ENCODE data around the gene DHRS13.
"Not testable (repeated sequence)": the region's sequence is repeated elsewhere in the genome, so short reads cannot be mapped to it uniquely, and the experiment has no call there.

Gene DHRS13

GRCh38 chr17:28879886-28880571 is 22.9 kb downstream of the DHRS13 start:
- ATAC-seq (ENCODE audit: insufficient read depth, low read depth) = no peak
- TF ChIP-seq EZH2 (IDR thresholded peaks at IDR 0.05; ENCODE audit: borderline replicate concordance, low read depth, low read length, severe bottlenecking) = no peak
- no peak for TF ChIP-seq CTCF (IDR thresholded peaks at IDR 0.05; ENCODE audit: borderline replicate concordance, extremely low read depth, low read length, poor library complexity, severe bottlenecking)

GRCh38 chr17:28878981-28879380 is 23.9 kb downstream of the DHRS13 start:
- no peak overlapping the region for H3K4me2 ChIP-seq (ENCODE audit: insufficient read depth, low read length)
- H3K36me3 ChIP-seq (ENCODE audit: insufficient read depth, low read length) = peaks cover 19% of the 10 kb centered on the region
- H3K9ac ChIP-seq (ENCODE audit: low read depth, low read length) = no peak overlapping the region
- H3K27me3 ChIP-seq (ENCODE audit: insufficient read depth, low read length, poor library complexity) = no peaks in the 10 kb centered on the region
- DNase-seq (no peak), ATAC-seq (ENCODE audit: insufficient read depth, low read depth) (no peak)
- no peaks in the 10 kb centered on the region for H3K9me3 ChIP-seq (ENCODE audit: insufficient read depth, low read length, severe bottlenecking)
- H3K4me3 ChIP-seq (ENCODE audit: low read depth in 1 of 2, low read length in 2 of 2) = no peak overlapping the region
- no peak overlapping the region for H3K27ac ChIP-seq (ENCODE audit: low read length)
- H3K4me1 ChIP-seq (ENCODE audit: insufficient read depth, low read length) = no peaks in the 10 kb centered on the region
- no peaks in the 10 kb centered on the region for H3K79me2 ChIP-seq (ENCODE audit: insufficient read depth, low read length)
- no peak overlapping the region for H2AFZ ChIP-seq (ENCODE audit: low read depth, low read length)
- H4K20me1 ChIP-seq (ENCODE audit: insufficient read depth, low read length) = no peaks in the 10 kb centered on the region
- TF ChIP-seq CTCF (IDR thresholded peaks at IDR 0.05; ENCODE audit: borderline replicate concordance, extremely low read depth, low read length, poor library complexity, severe bottlenecking) (peak; percentile 45), EZH2 (IDR thresholded peaks at IDR 0.05; ENCODE audit: borderline replicate concordance, low read depth, low read length, severe bottlenecking) (no peak)

More at GRCh38 chr17:28879886-28880571, 22.9 kb downstream of the DHRS13 start:
- H3K9ac ChIP-seq (ENCODE audit: low read depth, low read length) = no peak overlapping the region
- peaks cover 19% of the 10 kb centered on the region for H3K36me3 ChIP-seq (ENCODE audit: insufficient read depth, low read length)
- no peak for DNase-seq
- H3K27me3 ChIP-seq (ENCODE audit: insufficient read depth, low read length, poor library complexity) = no peaks in the 10 kb centered on the region
- H3K4me3 ChIP-seq (ENCODE audit: low read depth in 1 of 2, low read length in 2 of 2) = no peak overlapping the region
- H3K79me2 ChIP-seq (ENCODE audit: insufficient read depth, low read length) = no peaks in the 10 kb centered on the region
- H3K4me1 ChIP-seq (ENCODE audit: insufficient read depth, low read length) = no peaks in the 10 kb centered on the region
- no peak overlapping the region for H3K4me2 ChIP-seq (ENCODE audit: insufficient read depth, low read length)
- no peak overlapping the region for H3K27ac ChIP-seq (ENCODE audit: low read length)
- no peaks in the 10 kb centered on the region for H3K9me3 ChIP-seq (ENCODE audit: insufficient read depth, low read length, severe bottlenecking)
- H2AFZ ChIP-seq (ENCODE audit: low read depth, low read length) = no peak overlapping the region
- H4K20me1 ChIP-seq (ENCODE audit: insufficient read depth, low read length) = no peaks in the 10 kb centered on the region

- Histone ChIP-seq H3K79me2 (ENCODE audit: insufficient read depth, low read length) (no peaks in the 10 kb centered on the region), H3K9ac (ENCODE audit: low read depth, low read length) (no peak overlapping the region), H4K20me1 (ENCODE audit: insufficient read depth, low read length) (no peaks in the 10 kb centered on the region), H3K4me2 (ENCODE audit: insufficient read depth, low read length) (no peak overlapping the region), H3K27ac (ENCODE audit: low read length) (no peak overlapping the region), H3K4me1 (ENCODE audit: insufficient read depth, low read length) (no peaks in the 10 kb centered on the region), H2AFZ (ENCODE audit: low read depth, low read length) (no peak overlapping the region), H3K27me3 (ENCODE audit: insufficient read depth, low read length, poor library complexity) (no peaks in the 10 kb centered on the region), H3K4me3 (ENCODE audit: low read depth in 1 of 2, low read length in 2 of 2) (no peak overlapping the region), H3K9me3 (ENCODE audit: insufficient read depth, low read length, severe bottlenecking) (no peaks in the 10 kb centered on the region), H3K36me3 (ENCODE audit: insufficient read depth, low read length) (peaks cover 19% of the 10 kb centered on the region)
- DNase-seq (no peak), ATAC-seq (ENCODE audit: insufficient read depth, low read depth) (no peak)
- TF ChIP-seq CTCF (IDR thresholded peaks at IDR 0.05; ENCODE audit: borderline replicate concordance, extremely low read depth, low read length, poor library complexity, severe bottlenecking) (no peak), EZH2 (IDR thresholded peaks at IDR 0.05; ENCODE audit: borderline replicate concordance, low read depth, low read length, severe bottlenecking) (no peak)
Measured at GRCh38 chr17:28878158-28878910, 24.5 kb downstream of the DHRS13 start.

- not testable (repeated sequence) for H2AFZ ChIP-seq (ENCODE audit: low read depth, low read length)
- H3K36me3 ChIP-seq (ENCODE audit: insufficient read depth, low read length) = peaks cover 18% of the 10 kb centered on the region
Measured at GRCh38 chr17:28877150-28877711, 25.6 kb downstream of the DHRS13 start.

More at GRCh38 chr17:28877150-28877711, 25.6 kb downstream of the DHRS13 start:
- not testable (repeated sequence) for ATAC-seq (ENCODE audit: insufficient read depth, low read depth); H3K4me2 ChIP-seq (ENCODE audit: insufficient read depth, low read length); H3K27me3 ChIP-seq (ENCODE audit: insufficient read depth, low read length, poor library complexity); H3K4me1 ChIP-seq (ENCODE audit: insufficient read depth, low read length); H4K20me1 ChIP-seq (ENCODE audit: insufficient read depth, low read length); H3K9me3 ChIP-seq (ENCODE audit: insufficient read depth, low read length, severe bottlenecking); DNase-seq; H3K9ac ChIP-seq (ENCODE audit: low read depth, low read length); H3K27ac ChIP-seq (ENCODE audit: low read length); H3K79me2 ChIP-seq (ENCODE audit: insufficient read depth, low read length); H3K4me3 ChIP-seq (ENCODE audit: low read depth in 1 of 2, low read length in 2 of 2)

Measured in DND-41 (cell line).